ENCODE results near the gene MTCP1.

The MTCP1 gene

GRCh38 chrX:155053656-155054055, 17.3 kb downstream of the MTCP1 start:
- DNase-seq (ENCODE audit: low spot score) = no peak

- no peak for DNase-seq (ENCODE audit: low spot score)
Observed at GRCh38 chrX:155052738-155053498, 18.0 kb downstream of the MTCP1 start.

GRCh38 chrX:155048977-155049619, 21.8 kb downstream of the MTCP1 start:
- DNase-seq (ENCODE audit: low spot score) = peak; percentile 64

GRCh38 chrX:155046811-155047528, 24.0 kb downstream of the MTCP1 start:
- DNase-seq (ENCODE audit: low spot score) = no peak

DNA sequence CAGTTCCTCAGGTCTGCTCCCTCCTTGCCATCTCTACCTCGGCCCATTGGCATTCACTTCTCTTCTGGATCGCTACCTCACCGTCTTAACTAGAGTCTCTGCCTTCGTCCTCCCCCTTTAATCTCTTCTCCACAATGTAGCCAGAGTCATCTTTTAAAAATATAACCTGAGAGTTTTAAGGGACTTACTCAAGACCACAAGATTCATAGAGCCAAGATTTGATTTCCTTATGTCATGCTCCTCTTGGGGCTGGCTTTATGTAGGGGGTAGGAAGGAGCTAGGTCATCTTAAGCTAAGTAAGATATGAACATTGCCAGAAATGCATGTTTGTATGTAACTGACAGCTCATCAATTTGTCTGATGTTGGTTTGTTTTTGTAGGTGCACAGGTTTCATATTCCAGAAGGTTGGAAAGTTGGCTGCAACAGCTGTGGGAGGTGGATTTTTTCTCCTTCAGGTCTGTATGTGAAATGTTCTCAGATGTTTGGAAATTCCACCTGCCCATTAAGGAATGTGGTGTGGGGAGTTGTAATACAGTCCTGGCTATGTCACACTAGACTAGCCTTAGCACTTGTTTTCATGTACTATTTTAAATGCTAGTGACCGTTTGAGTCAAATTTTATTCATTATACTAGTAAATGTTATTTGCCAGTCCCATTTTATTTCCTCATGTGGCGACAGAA, 24.7 kb downstream of the MTCP1 start:
- no peak for DNase-seq (ENCODE audit: low spot score)

DNA sequence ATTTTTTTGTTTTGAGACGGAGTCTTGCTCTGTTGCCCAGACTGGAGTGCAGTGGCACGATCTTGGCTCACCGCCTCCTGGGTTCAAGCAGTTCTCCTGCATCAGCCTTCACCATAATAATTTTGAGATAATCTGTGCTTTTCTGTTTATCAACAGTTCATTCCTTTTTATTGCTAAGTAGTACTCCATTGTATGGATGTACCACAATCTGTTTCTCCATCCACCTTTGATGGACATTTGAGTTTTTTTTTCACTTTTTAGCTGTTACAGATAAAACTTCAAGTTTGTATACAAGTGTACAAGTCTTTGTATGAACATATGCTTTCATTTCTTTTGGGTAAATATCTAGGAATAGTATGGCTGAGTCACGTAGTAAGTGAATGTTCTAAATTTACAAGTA, 35.2 kb downstream of the MTCP1 start:
- DNase-seq (ENCODE audit: low spot score) = no peak

GRCh38 chrX:155031657-155032056, 39.3 kb downstream of the MTCP1 start:
- no peak for DNase-seq (ENCODE audit: low spot score)

GRCh38 chrX:155028877-155029291, 42.1 kb downstream of the MTCP1 start:
- DNase-seq (ENCODE audit: low spot score) = no peak

GRCh38 chrX:155028129-155028528, 42.8 kb downstream of the MTCP1 start:
- no peak for DNase-seq (ENCODE audit: low spot score)

- no peak for DNase-seq (ENCODE audit: low spot score)
Observed at GRCh38 chrX:155027509-155028066, 43.3 kb downstream of the MTCP1 start.

GRCh38 chrX:155026727-155027508, 44.0 kb downstream of the MTCP1 start, which contains the start of gene FUNDC2:
FUNDC2 (plus strand) TSS chrX:155026844; CDS start chrX:155026939, 95 bp downstream.
- DNase-seq (ENCODE audit: low spot score) = peak; percentile 91

DNA sequence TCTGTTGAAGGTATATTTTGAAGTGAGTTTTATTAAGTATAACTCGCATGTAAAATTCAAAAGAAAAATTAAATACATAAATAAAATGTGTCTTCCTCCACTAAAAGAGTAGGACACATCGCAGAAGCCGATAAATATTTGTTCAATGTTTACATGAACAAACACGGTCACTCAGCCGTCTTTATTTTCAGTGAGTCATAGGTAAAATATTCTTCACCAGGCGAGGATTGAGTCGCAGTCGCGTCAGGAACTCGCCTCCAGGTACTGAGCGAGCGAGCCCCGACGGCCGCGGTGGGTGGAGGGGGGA, 44.6 kb downstream of the MTCP1 start:
- DNase-seq (ENCODE audit: low spot score) = no peak

- no peak for DNase-seq (ENCODE audit: low spot score)
Observed at GRCh38 chrX:155023907-155024833, 46.8 kb downstream of the MTCP1 start.

DNA sequence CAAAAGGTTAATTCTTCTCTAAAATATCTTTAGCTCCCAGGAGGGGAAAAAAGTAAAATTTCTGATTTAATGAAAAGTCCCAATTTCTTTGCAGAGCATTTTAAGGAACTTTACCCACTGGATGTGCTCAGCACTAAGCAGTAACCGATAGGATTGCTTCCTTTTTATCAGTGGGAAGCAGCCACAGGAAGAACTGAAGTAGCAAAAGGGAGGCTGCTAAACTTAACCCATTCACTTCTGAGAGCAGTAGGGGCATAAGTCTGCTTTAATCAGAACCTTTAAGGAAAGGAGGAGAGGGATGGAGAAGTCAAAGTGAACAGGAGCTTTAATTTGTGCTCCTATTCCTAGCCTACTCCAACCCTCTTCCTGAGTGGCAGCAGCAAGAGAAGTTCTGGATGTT, 48.4 kb downstream of the MTCP1 start, which contains the start of gene F8:
Gene F8 (minus strand): TSS at position 139 of the 400 bp plus-strand sequence. CDS start 171 bp downstream, outside the sequence.
- DNase-seq (ENCODE audit: low spot score) = no peak

- DNase-seq (ENCODE audit: low spot score) = no peak
Observed at GRCh38 chrX:155020591-155020990, 50.3 kb downstream of the MTCP1 start.
